Measurements from ENCODE around the gene TSC22D1.

TSC22D1 gene

DNA sequence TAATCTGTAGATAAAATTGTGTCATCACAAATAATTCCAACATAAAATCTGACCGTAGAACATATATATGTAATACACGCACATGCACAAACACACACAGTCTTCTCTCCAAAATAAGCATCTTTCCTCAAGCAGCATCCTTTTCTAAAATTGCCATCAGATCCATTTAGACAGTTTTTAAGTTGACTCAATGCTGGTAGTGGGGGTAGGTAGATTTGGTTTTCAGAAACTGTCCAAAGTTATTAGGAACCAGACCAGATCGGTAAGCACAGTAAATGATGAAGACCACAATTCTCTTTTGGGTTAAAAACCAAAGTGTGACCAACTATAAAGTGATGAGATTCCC is 137.9 kb downstream of the TSC22D1 start:
- H3K27me3 ChIP-seq (ENCODE audit: control insufficient read depth in 3 of 3, insufficient read depth in 3 of 3, low read depth in 1 of 3, low read length in 3 of 3), result no peaks in the 10 kb centered on the region
- H3K4me2 ChIP-seq (ENCODE audit: insufficient read depth, low read length, poor library complexity, severe bottlenecking), result no peak overlapping the region
- no peak overlapping the region for H2BK12ac ChIP-seq (ENCODE audit: low read length)
- peaks cover 8 to 14% of the 10 kb centered on the region in 2 donors for H3K4me1 ChIP-seq (ENCODE audit: control insufficient read depth in 2 of 2, insufficient read depth in 1 of 2, low read depth in 1 of 2, low read length in 2 of 2)
- H2BK120ac ChIP-seq (ENCODE audit: low read depth, low read length), result no peak overlapping the region
- no peak overlapping the region for H3K4me3 ChIP-seq (ENCODE audit: low read length in 2 of 2)
- no peak overlapping the region for H2BK15ac ChIP-seq (ENCODE audit: low read length)
- no peak overlapping the region for H2AK5ac ChIP-seq (ENCODE audit: low read depth, low read length)
- H4K91ac ChIP-seq (ENCODE audit: low read depth, low read length, poor library complexity), result no peak overlapping the region
- no peak for DNase-seq (ENCODE audit: low spot score)
- no peak overlapping the region for H2BK5ac ChIP-seq (ENCODE audit: low read length)
- no peaks in the 10 kb centered on the region for H3K9me3 ChIP-seq (replicated peaks in 1 of 2; ENCODE audit: control insufficient read depth in 2 of 2, insufficient read depth in 1 of 2, low read depth in 1 of 2, low read length in 2 of 2)
- peaks cover 5% of the 10 kb centered on the region for H3K79me1 ChIP-seq (ENCODE audit: low read depth, low read length)
- no peak overlapping the region for H2AFZ ChIP-seq (ENCODE audit: low read length)
- H4K8ac ChIP-seq (ENCODE audit: low read depth, low read length), result no peak overlapping the region
- H3K27ac ChIP-seq (replicated peaks; ENCODE audit: low read length), result no peak overlapping the region
- H3K18ac ChIP-seq (ENCODE audit: low read length), result no peak overlapping the region
- no peak overlapping the region for H3K4ac ChIP-seq (ENCODE audit: low read length)
- H3K23ac ChIP-seq (ENCODE audit: low read depth, low read length, poor library complexity), result no peak overlapping the region
- no peak overlapping the region for H3K9ac ChIP-seq (ENCODE audit: low read depth, low read length, poor library complexity)
- no peak overlapping the region for H3K14ac ChIP-seq (ENCODE audit: low read length)
- no CpG with 5 or more reads among the region's 3 CpGs for WGBS, 2 donors (ENCODE audit: extremely low coverage in 2 of 2, insufficient read length in 2 of 2, insufficient replicate concordance in 1 of 2)
- peaks cover 9 to 24% of the 10 kb centered on the region in 2 donors for H3K36me3 ChIP-seq (replicated peaks in 1 of 2; ENCODE audit: control insufficient read depth in 2 of 2, insufficient read depth in 2 of 2, low read length in 2 of 2)

DNA sequence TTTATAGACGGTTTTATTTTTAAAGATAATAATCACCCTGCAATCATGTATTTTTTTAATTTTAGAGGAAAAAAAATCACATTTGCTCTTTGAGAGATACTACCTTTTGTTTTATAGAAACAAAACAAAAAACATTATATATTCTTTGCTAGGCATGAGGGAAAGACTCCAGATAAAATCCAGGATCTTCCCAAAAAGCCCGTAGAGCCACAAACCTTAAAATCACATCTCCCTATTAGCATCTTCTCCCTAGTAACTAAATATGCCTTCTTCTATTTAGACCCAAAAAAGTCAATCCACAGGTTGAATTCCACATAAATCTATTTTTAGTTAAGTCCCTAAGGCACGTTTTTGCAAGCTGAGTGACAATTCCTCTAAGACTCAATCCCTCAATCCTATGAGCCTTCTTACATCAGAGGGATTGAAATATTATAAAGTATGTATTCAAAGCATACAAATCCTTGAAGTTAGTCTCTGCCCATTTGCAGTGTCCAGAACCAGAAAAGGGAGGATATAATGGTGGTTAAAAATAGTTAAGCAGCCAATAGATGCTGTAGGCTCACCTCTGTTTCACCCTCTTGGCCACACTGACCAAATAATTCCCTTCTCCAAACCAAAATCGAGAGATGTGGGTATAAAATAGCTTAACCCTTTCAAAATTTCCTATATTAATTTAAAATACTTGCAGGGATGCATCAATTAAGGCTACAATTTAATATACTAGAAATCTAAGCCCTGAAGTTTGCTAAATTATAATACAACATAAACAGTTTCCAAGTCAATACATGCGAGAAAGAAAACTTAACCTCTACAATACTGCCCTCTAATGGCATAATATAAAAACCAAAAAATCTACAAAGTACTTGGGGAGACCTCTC is 138.5 kb downstream of the TSC22D1 start:
- H2AK5ac ChIP-seq (ENCODE audit: low read depth, low read length), result no peak overlapping the region
- H3K9me3 ChIP-seq (replicated peaks in 1 of 2; ENCODE audit: control insufficient read depth in 2 of 2, insufficient read depth in 1 of 2, low read depth in 1 of 2, low read length in 2 of 2), result no peaks in the 10 kb centered on the region
- H2BK12ac ChIP-seq (ENCODE audit: low read length), result no peak overlapping the region
- H3K4me2 ChIP-seq (ENCODE audit: insufficient read depth, low read length, poor library complexity, severe bottlenecking), result no peak overlapping the region
- no peak overlapping the region for H2BK15ac ChIP-seq (ENCODE audit: low read length)
- no peak overlapping the region for H2BK5ac ChIP-seq (ENCODE audit: low read length)
- no peak overlapping the region for H4K8ac ChIP-seq (ENCODE audit: low read depth, low read length)
- H3K9ac ChIP-seq (ENCODE audit: low read depth, low read length, poor library complexity), result no peak overlapping the region
- peak; percentile 36 for DNase-seq (ENCODE audit: low spot score)
- WGBS, 2 donors (ENCODE audit: extremely low coverage in 2 of 2, insufficient read length in 2 of 2, insufficient replicate concordance in 1 of 2), result no CpG with 5 or more reads among the region's 5 CpGs
- peaks cover 9 to 16% of the 10 kb centered on the region in 2 donors for H3K4me1 ChIP-seq (ENCODE audit: control insufficient read depth in 2 of 2, insufficient read depth in 1 of 2, low read depth in 1 of 2, low read length in 2 of 2)
- peak overlapping the region; percentile 85 for H2AFZ ChIP-seq (ENCODE audit: low read length)
- no peak overlapping the region for H3K27ac ChIP-seq (replicated peaks; ENCODE audit: low read length)
- H3K27me3 ChIP-seq (ENCODE audit: control insufficient read depth in 3 of 3, insufficient read depth in 3 of 3, low read depth in 1 of 3, low read length in 3 of 3), result no peaks in the 10 kb centered on the region
- no peak overlapping the region for H3K23ac ChIP-seq (ENCODE audit: low read depth, low read length, poor library complexity)
- H3K79me1 ChIP-seq (ENCODE audit: low read depth, low read length), result peaks cover 6% of the 10 kb centered on the region
- H4K91ac ChIP-seq (ENCODE audit: low read depth, low read length, poor library complexity), result no peak overlapping the region
- no peak overlapping the region for H3K14ac ChIP-seq (ENCODE audit: low read length)
- peak overlapping the region in 1 of 2 donors; percentile 97 for H3K4me3 ChIP-seq (ENCODE audit: low read length in 2 of 2)
- H3K4ac ChIP-seq (ENCODE audit: low read length), result no peak overlapping the region
- no peak overlapping the region for H3K18ac ChIP-seq (ENCODE audit: low read length)
- peaks cover 13 to 30% of the 10 kb centered on the region in 2 donors for H3K36me3 ChIP-seq (replicated peaks in 1 of 2; ENCODE audit: control insufficient read depth in 2 of 2, insufficient read depth in 2 of 2, low read length in 2 of 2)
- H2BK120ac ChIP-seq (ENCODE audit: low read depth, low read length), result no peak overlapping the region

DNA sequence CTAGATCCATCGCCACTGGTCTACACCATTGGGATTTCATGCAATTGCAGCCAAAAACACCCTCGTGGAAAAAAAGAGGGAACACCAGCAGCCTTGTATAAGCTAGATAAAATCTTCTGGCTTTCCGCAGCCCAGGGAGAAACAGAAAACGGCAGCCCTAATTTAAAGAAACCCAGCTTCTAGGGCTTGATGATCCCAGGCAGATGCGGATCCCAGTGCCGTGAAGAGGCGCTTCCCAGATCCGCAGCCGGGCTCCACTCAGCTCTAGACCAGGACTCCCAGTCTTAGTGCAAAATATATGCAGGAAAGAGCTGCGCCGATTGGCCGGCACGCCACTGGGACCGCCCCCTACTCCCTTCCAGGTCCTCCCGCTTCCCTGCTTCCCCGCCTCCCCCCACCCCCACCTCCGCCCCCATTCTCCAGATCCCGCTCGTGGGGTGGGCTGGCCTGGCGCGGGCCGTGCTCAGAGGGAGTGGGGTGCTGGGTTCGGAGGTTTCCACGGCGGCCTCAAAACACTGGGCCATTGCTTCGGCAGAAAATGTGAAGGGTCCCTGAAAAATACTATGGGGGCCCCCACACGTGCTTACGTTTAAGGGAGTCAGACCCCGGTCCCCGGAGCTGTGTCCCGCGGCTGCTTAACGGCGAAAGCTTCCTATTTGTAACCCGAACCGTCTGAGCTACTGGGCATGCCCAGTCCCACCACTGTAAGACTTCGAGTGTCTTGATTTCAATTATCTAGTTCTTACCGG is 139.4 kb downstream of the TSC22D1 start:
- Histone ChIP-seq H3K18ac (ENCODE audit: low read length) (peak overlapping the region; percentile 98), H3K79me1 (ENCODE audit: low read depth, low read length) (peaks cover 6% of the 10 kb centered on the region), H2BK5ac (ENCODE audit: low read length) (no peak overlapping the region), H3K14ac (ENCODE audit: low read length) (no peak overlapping the region), H4K8ac (ENCODE audit: low read depth, low read length) (no peak overlapping the region), H3K27ac (replicated peaks; ENCODE audit: low read length) (peak overlapping the region; percentile 68), H2BK15ac (ENCODE audit: low read length) (no peak overlapping the region), H2AK5ac (ENCODE audit: low read depth, low read length) (no peak overlapping the region), H3K36me3 (replicated peaks in 1 of 2; ENCODE audit: control insufficient read depth in 2 of 2, insufficient read depth in 2 of 2, low read length in 2 of 2) (peaks cover 13 to 35% of the 10 kb centered on the region in 2 donors), H2BK12ac (ENCODE audit: low read length) (no peak overlapping the region), H3K4me1 (ENCODE audit: control insufficient read depth in 2 of 2, insufficient read depth in 1 of 2, low read depth in 1 of 2, low read length in 2 of 2) (peaks cover 9 to 17% of the 10 kb centered on the region in 2 donors), H4K91ac (ENCODE audit: low read depth, low read length, poor library complexity) (no peak overlapping the region), H3K9ac (ENCODE audit: low read depth, low read length, poor library complexity) (peak overlapping the region; percentile 50), H2AFZ (ENCODE audit: low read length) (peak overlapping the region; percentile 85), H3K9me3 (replicated peaks in 1 of 2; ENCODE audit: control insufficient read depth in 2 of 2, insufficient read depth in 1 of 2, low read depth in 1 of 2, low read length in 2 of 2) (no peaks in the 10 kb centered on the region), H2BK120ac (ENCODE audit: low read depth, low read length) (no peak overlapping the region), H3K4me2 (ENCODE audit: insufficient read depth, low read length, poor library complexity, severe bottlenecking) (peak overlapping the region; percentile 43), H3K4ac (ENCODE audit: low read length) (no peak overlapping the region), H3K27me3 (ENCODE audit: control insufficient read depth in 3 of 3, insufficient read depth in 3 of 3, low read depth in 1 of 3, low read length in 3 of 3) (no peaks in the 10 kb centered on the region), H3K4me3 (ENCODE audit: low read length in 2 of 2) (peak overlapping the region; percentile 81 to 97), H3K23ac (ENCODE audit: low read depth, low read length, poor library complexity) (peak overlapping the region; percentile 29)
- DNase-seq (ENCODE audit: low spot score), result peak; percentile 90
- no CpG with 5 or more reads among the region's 38 CpGs for WGBS, 2 donors (ENCODE audit: extremely low coverage in 2 of 2, insufficient read length in 2 of 2, insufficient replicate concordance in 1 of 2)

All from neuronal stem cell (in vitro differentiated cells).